T follicular helper cell (primary cell): ENCODE results near the gene FBN1.

Source experiments
- DNase-seq: peaks from one replicate; pipeline ENCODE4 v3.0.0-alpha.2; 2020; ENCODE audit warnings: low read depth

Gene FBN1

GRCh38 chr15:48426941-48427340 is 218.6 kb downstream of the FBN1 start:
- no peak for DNase-seq

- no peak for DNase-seq
Observed at GRCh38 chr15:48426044-48426443, 219.5 kb downstream of the FBN1 start.

- DNase-seq = no peak
Observed at GRCh38 chr15:48425051-48425450, 220.5 kb downstream of the FBN1 start.

- DNase-seq = no peak
Observed at GRCh38 chr15:48423896-48424475, 221.5 kb downstream of the FBN1 start.

- no peak for DNase-seq
Observed at GRCh38 chr15:48423342-48423741, 222.2 kb downstream of the FBN1 start.

- no peak for DNase-seq
Observed at GRCh38 chr15:48422401-48422800, 223.1 kb downstream of the FBN1 start.

- DNase-seq = no peak
Observed at GRCh38 chr15:48421362-48421761, 224.1 kb downstream of the FBN1 start.

- no peak for DNase-seq
Observed at GRCh38 chr15:48419896-48420295, 225.6 kb downstream of the FBN1 start.

- DNase-seq = no peak
Observed at GRCh38 chr15:48418343-48418742, 227.2 kb downstream of the FBN1 start.

- DNase-seq = no peak
Observed at GRCh38 chr15:48416301-48416700, 229.2 kb downstream of the FBN1 start.

GRCh38 chr15:48415036-48415886 is 230.2 kb downstream of the FBN1 start:
- DNase-seq = no peak

GRCh38 chr15:48414015-48414414 is 231.5 kb downstream of the FBN1 start:
- DNase-seq = no peak

GRCh38 chr15:48413304-48413703 is 232.2 kb downstream of the FBN1 start:
- DNase-seq = no peak

GRCh38 chr15:48411971-48412591 is 233.4 kb downstream of the FBN1 start:
- no peak for DNase-seq

GRCh38 chr15:48409623-48410022 is 235.9 kb downstream of the FBN1 start:
- DNase-seq = no peak

GRCh38 chr15:48408327-48408726 is 237.2 kb downstream of the FBN1 start:
- DNase-seq = no peak

GRCh38 chr15:48407646-48408045 is 237.9 kb downstream of the FBN1 start:
- DNase-seq = no peak

- DNase-seq = no peak
Observed at GRCh38 chr15:48406911-48407310, 238.6 kb downstream of the FBN1 start.

GRCh38 chr15:48406266-48406891 is 239.1 kb downstream of the FBN1 start:
- DNase-seq = no peak

- DNase-seq = no peak
Observed at GRCh38 chr15:48402427-48403177, 242.9 kb downstream of the FBN1 start.

GRCh38 chr15:48400086-48400485 is 245.4 kb downstream of the FBN1 start:
- DNase-seq = no peak

- no peak for DNase-seq
Observed at GRCh38 chr15:48397841-48398240, 247.7 kb downstream of the FBN1 start.
